HepG2 (cell line): Measurements from ENCODE around the gene AANAT. TPM values are rescaled to one million over a fixed set of nuclear protein-coding genes. Genes with fewer than 3 reads are reported as not detected.

Experiments used
- DPF2 ChIP-seq: sonication (generic); formaldehyde crosslinking; IDR thresholded peaks from 2 replicates; pipeline ENCODE4 v1.4.0; 2020; ENCODE audit warnings: mild to moderate bottlenecking, low read depth, missing genetic modification reagents, borderline replicate concordance
- ELF3 ChIP-seq: IDR thresholded peaks from 2 replicates; pipeline ENCODE4 v1.6.1; 2016; ENCODE audit warnings: missing genetic modification reagents, missing compliant biosample characterization
- FOXP1 ChIP-seq, 2 experiments: fragments of 450-650 bp in 1 of 2; IDR thresholded peaks; 2 replicates each; pipeline ENCODE4 v1.6.1; 2017 to 2018; ENCODE audit warnings: antibody characterized with exemption in 1 of 2
- HNF4G ChIP-seq, 2 experiments: sonication (generic) in 1 of 2; formaldehyde crosslinking in 1 of 2; IDR thresholded peaks; 2 replicates each; pipeline versions ENCODE4 v1.4.0 to v1.6.1; 2011 to 2020; ENCODE audit warnings: borderline replicate concordance in 2 of 2, low read depth in 2 of 2, mild to moderate bottlenecking in 2 of 2, low read length in 1 of 2, missing genetic modification reagents in 1 of 2, moderate library complexity in 1 of 2
- HNRNPK ChIP-seq: fragments of 200-400 bp; formaldehyde crosslinking; IDR thresholded peaks from 2 replicates; pipeline ENCODE4 v1.6.1; 2018; ENCODE audit warnings: low read length, low read depth, moderate library complexity, mild to moderate bottlenecking; ENCODE audit not compliant: poor library complexity, severe bottlenecking
- HOXD1 ChIP-seq: sonication (generic); formaldehyde crosslinking; IDR thresholded peaks from 2 replicates; pipeline ENCODE4 v1.5.0; 2020; ENCODE audit warnings: missing genetic modification reagents
- ISX ChIP-seq: sonication (generic); formaldehyde crosslinking; conservative IDR thresholded peaks from 2 replicates; pipeline ENCODE4 v1.5.0; 2020; ENCODE audit warnings: missing genetic modification reagents
- KAT7 ChIP-seq: IDR thresholded peaks from 2 replicates; pipeline ENCODE4 v1.6.1; 2018; ENCODE audit warnings: borderline replicate concordance, missing compliant biosample characterization
- MTF1 ChIP-seq: sonication (generic); formaldehyde crosslinking; IDR thresholded peaks from 2 replicates; pipeline ENCODE4 v1.5.0; 2020; ENCODE audit warnings: missing genetic modification reagents
- NR2F1 ChIP-seq, 2 experiments: fragments of 450-650 bp in 1 of 2; formaldehyde crosslinking in 1 of 2; IDR thresholded peaks; 2 replicates each; pipeline versions ENCODE4 v1.5.0 to v1.6.1; 2016 to 2020; ENCODE audit warnings: mild to moderate bottlenecking in 1 of 2, missing compliant biosample characterization in 1 of 2, missing genetic modification reagents in 1 of 2, moderate library complexity in 1 of 2
- PRDM4 ChIP-seq: sonication (generic); formaldehyde crosslinking; IDR thresholded peaks from 2 replicates; pipeline ENCODE4 v1.9.0; 2021; ENCODE audit warnings: missing genetic modification reagents, borderline replicate concordance
- RBFOX2 ChIP-seq: fragments of 200-400 bp; formaldehyde crosslinking; IDR thresholded peaks from 2 replicates; pipeline ENCODE4 v1.6.1; 2017; ENCODE audit warnings: low read depth, mild to moderate bottlenecking, low read length
- SP4 ChIP-seq: sonication (generic); formaldehyde crosslinking; IDR thresholded peaks from 2 replicates; pipeline ENCODE4 v1.8.1; 2023; ENCODE audit warnings: mild to moderate bottlenecking, missing genetic modification reagents
- STAG1 ChIP-seq: sonication (generic); formaldehyde crosslinking; IDR thresholded peaks from 2 replicates; pipeline ENCODE4 v1.4.0; 2020; ENCODE audit warnings: missing genetic modification reagents
- TBX3 ChIP-seq: fragments of 450-650 bp; IDR thresholded peaks from 2 replicates; pipeline ENCODE4 v1.6.1; 2017; ENCODE audit warnings: antibody characterized with exemption, mild to moderate bottlenecking, inconsistent platforms, borderline replicate concordance
- ZMAT3 ChIP-seq: sonication (generic); formaldehyde crosslinking; conservative IDR thresholded peaks from 2 replicates; pipeline ENCODE4 v1.7.0; 2021; ENCODE audit warnings: missing genetic modification reagents
- ZNF276 ChIP-seq: sonication (generic); formaldehyde crosslinking; IDR thresholded peaks from 2 replicates; pipeline ENCODE4 v1.4.0; 2020; ENCODE audit warnings: mild to moderate bottlenecking, low read depth, missing genetic modification reagents
- ZNF598 ChIP-seq: sonication (generic); formaldehyde crosslinking; IDR thresholded peaks from 2 replicates; pipeline ENCODE4 v1.5.1; 2020; ENCODE audit warnings: mild to moderate bottlenecking, missing genetic modification reagents, borderline replicate concordance
- ZNF773 ChIP-seq: sonication (generic); formaldehyde crosslinking; IDR thresholded peaks from 2 replicates; pipeline ENCODE4 v1.4.0; 2020; ENCODE audit warnings: missing genetic modification reagents, borderline replicate concordance
- ZSCAN20 ChIP-seq: sonication (generic); formaldehyde crosslinking; IDR thresholded peaks from 2 replicates; pipeline ENCODE4 v1.4.0; 2020; ENCODE audit warnings: missing genetic modification reagents, mild to moderate bottlenecking, borderline replicate concordance
- polyA plus RNA-seq, 8 experiments: library from polyadenylated mRNA; depleted of rRNA in 3 of 8; stranded (reverse) in 7 of 8; unstranded in 1 of 8; fragments of >200 nt; fragmentation: Illumina TruSeq in 4 of 8; extraction: Trizol in 4 of 8; gene quantifications; 2 replicates each; pipeline versions ENCODE4 v1.2.1 to v1.2.3, GENCODE V29; 2011 to 2016; ENCODE audit warnings: low read depth in 4 of 8, missing spikeins in 1 of 8, mixed read lengths in 1 of 8; ENCODE audit not compliant: insufficient read depth in 1 of 8
- total RNA-seq, 5 experiments: library from RNA; depleted of rRNA; stranded (reverse); fragments of >200 nt; fragmentation: Illumina TruSeq; extraction: Trizol; gene quantifications; 2 replicates each; pipeline ENCODE4 v1.2.3, GENCODE V29; 2016; ENCODE audit warnings: low read depth in 1 of 5

Gene AANAT
- total and polyA plus RNA-seq, 2 of the 13 experiments (the other 11 are each of a cell fraction or from before 2014, with no cell fraction given): 0.07 TPM; not detected in 1

GRCh38 chr17:76452660-76453430 is 14.6 kb upstream of the AANAT start, which contains the start of gene UBE2O (continued):
- TF ChIP-seq SP4 (peak; percentile 97), ZNF276 (CRISPR knock-in tag) (0 out of 2 replicates have a peak, but pooled peaks have one; percentile 24), ZSCAN20 (CRISPR knock-in tag) (peak; percentile 88), RBFOX2 (peak; percentile 92), ZMAT3 (CRISPR knock-in tag) (no peak; the same call in 1 of the 2 replicates), ZNF773 (CRISPR knock-in tag) (0 out of 2 replicates have a peak, but pooled peaks have one; percentile 41), PRDM4 (no peak), FOXP1 (IDR thresholded peaks at IDR 0.05) (no peak), FOXP1 (CRISPR knock-in tag; IDR thresholded peaks at IDR 0.05) (no peak), ZNF598 (0 out of 2 replicates have a peak, but pooled peaks have one; percentile 38), HNRNPK (peak; percentile 79), MTF1 (no peak), ISX (0 out of 2 replicates have a peak, but pooled peaks have one; percentile 33), DPF2 (CRISPR knock-in tag) (0 out of 2 replicates have a peak, but pooled peaks have one; percentile 27), HOXD1 (CRISPR knock-in tag) (no peak), HNF4G (IDR thresholded peaks at IDR 0.05; ENCODE audit: borderline replicate concordance, low read depth, low read length) (no peak), HNF4G (CRISPR knock-in tag; IDR thresholded peaks at IDR 0.05; ENCODE audit: borderline replicate concordance, low read depth) (0 out of 2 replicates have a peak, but pooled peaks have one; percentile 9), ELF3 (peak; percentile 27), TBX3 (no peak), STAG1 (no peak; the same call in 1 of the 2 replicates), NR2F1 (CRISPR knock-in tag; IDR thresholded peaks at IDR 0.05) (no peak), KAT7 (CRISPR knock-in tag) (0 out of 2 replicates have a peak, but pooled peaks have one; percentile 29)
